Mesothelial cell of epicardium (in vitro differentiated cells): Measurements from ENCODE around the gene BLOC1S1. TPM values are rescaled to one million over a fixed set of nuclear protein-coding genes. Genes with fewer than 3 reads are reported as not detected.

Experiments
- DNase-seq, 2 experiments: peaks; one replicate each; pipeline ENCODE4 v3.0.0; 2021; ENCODE audit warnings: low spot score in 2 of 2; ENCODE audit not compliant: unreplicated experiment in 2 of 2
- H3K27ac Mint-ChIP-seq: 2 replicates; pipeline ENCODE4 v1.8.0; 2021; ENCODE audit warnings: mixed read lengths
- H3K27me3 Mint-ChIP-seq: 2 replicates; pipeline ENCODE4 v1.8.0; 2021; ENCODE audit warnings: low read depth, mixed read lengths
- H3K36me3 Mint-ChIP-seq: 2 replicates; pipeline ENCODE4 v1.8.0; 2021; ENCODE audit warnings: mixed read lengths
- H3K4me1 Mint-ChIP-seq: 2 replicates; pipeline ENCODE4 v1.8.0; 2021; ENCODE audit warnings: mixed read lengths
- H3K4me3 Mint-ChIP-seq: 2 replicates; pipeline ENCODE4 v1.8.0; 2021; ENCODE audit warnings: mild to moderate bottlenecking, moderate library complexity, mixed read lengths
- H3K9me3 Mint-ChIP-seq: 2 replicates; pipeline ENCODE4 v1.8.0; 2021; ENCODE audit warnings: mixed read lengths
- total RNA-seq: library from RNA; stranded (reverse); gene quantifications from 3 replicates; pipeline ENCODE4 v1.2.1, GENCODE V29; 2021
- TF ChIP-seq, protein P1 (sequence below): fragments of 200-600 bp; sonication (generic); IDR thresholded peaks from one replicate; pipeline ENCODE4 v1.5.0; 2021; ENCODE audit warnings: antibody characterized with exemption; ENCODE audit not compliant: unreplicated experiment

The BLOC1S1 gene
- total RNA-seq, 1 donor from 2014 or later, result 58.0 TPM

DNA sequence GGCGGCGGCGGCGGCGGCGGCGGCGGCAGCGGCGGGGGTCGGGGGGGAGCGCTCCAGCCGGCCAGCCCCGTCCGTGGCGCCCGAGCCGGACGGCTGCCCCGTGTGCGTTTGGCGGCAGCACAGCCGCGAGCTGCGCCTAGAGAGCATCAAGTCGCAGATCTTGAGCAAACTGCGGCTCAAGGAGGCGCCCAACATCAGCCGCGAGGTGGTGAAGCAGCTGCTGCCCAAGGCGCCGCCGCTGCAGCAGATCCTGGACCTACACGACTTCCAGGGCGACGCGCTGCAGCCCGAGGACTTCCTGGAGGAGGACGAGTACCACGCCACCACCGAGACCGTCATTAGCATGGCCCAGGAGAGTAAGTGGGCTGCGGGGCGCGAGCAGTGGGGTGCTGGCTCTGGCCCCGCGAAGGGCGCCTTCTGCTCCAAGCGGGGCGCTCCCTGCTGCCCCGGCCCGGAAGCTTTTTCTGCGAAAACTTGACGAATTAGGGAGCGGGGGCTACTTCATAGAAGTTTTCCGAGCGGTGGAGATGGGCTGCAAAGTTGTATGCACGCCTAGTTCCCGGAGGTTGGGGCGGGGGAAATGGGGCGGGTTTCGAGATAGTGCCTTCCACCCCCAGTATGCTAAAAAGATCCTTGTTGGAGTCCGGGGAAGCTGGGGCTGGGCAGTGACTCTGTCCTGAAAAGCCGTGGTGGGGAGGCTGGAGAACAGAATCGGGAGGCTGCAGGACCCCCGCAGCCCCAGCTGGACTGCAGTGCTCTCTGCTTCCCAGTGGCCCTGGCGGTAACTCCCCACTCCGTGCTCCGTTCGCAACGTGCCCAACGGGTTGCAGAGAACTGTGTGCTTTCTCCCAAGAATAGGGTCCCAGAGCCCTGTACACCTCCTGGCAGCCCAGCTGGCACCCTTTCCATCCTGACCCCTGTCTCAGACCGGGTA lies 27.8 kb downstream of the BLOC1S1 start:
- H3K36me3 Mint-ChIP-seq, result no peaks in the 10 kb centered on the region
- DNase-seq, result peak in 1 of 2 experiments; percentile 63
- H3K4me1 Mint-ChIP-seq, result peaks cover 40% of the 10 kb centered on the region
- TF ChIP-seq, protein P1, sequence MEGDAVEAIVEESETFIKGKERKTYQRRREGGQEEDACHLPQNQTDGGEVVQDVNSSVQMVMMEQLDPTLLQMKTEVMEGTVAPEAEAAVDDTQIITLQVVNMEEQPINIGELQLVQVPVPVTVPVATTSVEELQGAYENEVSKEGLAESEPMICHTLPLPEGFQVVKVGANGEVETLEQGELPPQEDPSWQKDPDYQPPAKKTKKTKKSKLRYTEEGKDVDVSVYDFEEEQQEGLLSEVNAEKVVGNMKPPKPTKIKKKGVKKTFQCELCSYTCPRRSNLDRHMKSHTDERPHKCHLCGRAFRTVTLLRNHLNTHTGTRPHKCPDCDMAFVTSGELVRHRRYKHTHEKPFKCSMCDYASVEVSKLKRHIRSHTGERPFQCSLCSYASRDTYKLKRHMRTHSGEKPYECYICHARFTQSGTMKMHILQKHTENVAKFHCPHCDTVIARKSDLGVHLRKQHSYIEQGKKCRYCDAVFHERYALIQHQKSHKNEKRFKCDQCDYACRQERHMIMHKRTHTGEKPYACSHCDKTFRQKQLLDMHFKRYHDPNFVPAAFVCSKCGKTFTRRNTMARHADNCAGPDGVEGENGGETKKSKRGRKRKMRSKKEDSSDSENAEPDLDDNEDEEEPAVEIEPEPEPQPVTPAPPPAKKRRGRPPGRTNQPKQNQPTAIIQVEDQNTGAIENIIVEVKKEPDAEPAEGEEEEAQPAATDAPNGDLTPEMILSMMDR, result no peak
- no peaks in the 10 kb centered on the region for H3K27me3 Mint-ChIP-seq
- H3K4me3 Mint-ChIP-seq, result peak overlapping the region; percentile 90
- no peaks in the 10 kb centered on the region for H3K9me3 Mint-ChIP-seq
- peak overlapping the region; percentile 57 for H3K27ac Mint-ChIP-seq

DNA sequence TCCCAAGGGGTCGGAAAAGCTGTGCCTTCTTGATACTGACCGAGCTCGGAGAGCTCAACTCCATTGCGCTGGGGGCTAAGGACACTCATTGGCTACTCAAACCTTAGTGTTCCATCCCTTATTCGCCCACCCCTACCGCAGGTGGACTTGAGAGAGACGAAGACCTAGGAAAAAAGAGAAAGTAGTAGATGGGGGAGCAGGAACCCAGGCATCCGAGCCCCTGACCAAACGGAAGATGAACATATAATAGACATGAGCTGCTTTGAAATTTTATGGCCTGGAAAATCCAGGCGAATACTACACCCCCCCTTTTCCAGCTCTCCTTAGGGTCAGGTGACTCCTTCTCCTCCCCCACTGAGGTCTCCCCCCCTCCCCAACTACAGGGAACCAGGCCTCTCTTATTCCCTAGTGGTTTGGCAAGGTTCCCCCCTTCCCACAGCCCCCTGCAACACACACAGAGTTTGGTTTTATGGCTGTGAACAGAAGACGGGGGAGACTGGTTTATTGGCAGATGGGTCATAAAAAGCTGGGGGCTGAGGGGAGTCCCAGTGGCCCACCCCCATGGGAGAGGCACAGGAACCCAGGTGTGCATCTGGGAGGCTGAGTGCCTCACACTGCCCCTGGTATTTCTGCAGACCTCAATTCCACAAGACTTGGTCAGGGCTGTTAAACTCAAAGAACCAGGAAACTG lies 28.6 kb downstream of the BLOC1S1 start:
- no peaks in the 10 kb centered on the region for H3K27me3 Mint-ChIP-seq
- TF ChIP-seq, protein P1, result no peak
- peaks cover 37% of the 10 kb centered on the region for H3K4me1 Mint-ChIP-seq
- peaks cover 4% of the 10 kb centered on the region for H3K36me3 Mint-ChIP-seq
- peak overlapping the region; percentile 90 for H3K4me3 Mint-ChIP-seq
- DNase-seq, result no peak
- no peaks in the 10 kb centered on the region for H3K9me3 Mint-ChIP-seq
- H3K27ac Mint-ChIP-seq, result peak overlapping the region; percentile 57

DNA sequence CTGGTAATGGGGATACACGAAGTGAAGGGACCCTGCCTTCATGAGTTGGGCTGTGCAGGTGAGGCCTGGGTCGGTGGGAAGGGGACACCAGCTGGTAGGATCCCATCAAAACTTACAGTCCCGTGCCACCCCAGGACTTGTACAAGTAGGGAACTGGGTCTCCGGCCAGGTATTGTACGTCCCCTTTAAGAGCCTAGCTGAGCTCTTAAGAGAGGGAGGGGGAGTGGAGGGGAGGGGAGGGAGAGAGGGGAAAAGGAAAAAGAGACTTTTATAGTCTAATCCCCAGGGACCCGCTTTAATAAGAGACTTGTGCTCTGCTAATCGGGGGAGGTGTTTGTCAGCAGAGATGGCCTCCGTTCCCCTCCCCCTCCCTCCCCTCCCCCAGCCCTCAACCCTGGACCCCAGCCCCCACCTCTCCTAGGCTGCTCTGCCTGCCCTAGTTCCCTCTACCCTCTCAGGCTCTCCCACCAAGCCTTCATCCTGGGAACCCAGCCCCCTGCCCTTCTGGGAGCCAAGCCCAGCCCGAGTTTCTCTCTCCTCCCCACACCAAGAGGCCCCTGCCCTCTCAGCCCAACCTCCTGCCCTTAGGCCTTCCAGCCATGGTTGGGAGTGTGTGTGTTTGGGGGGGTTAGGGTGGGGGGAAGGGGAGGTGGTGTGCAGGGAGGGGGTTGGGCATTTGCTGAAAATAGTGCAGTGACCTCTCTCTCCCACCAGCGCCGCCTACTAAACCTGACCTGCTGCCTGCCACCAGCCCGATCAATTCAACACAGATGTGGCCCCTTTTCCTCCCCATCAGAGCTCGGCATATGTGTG lies 29.7 kb downstream of the BLOC1S1 start:
- DNase-seq, result no peak
- H3K4me1 Mint-ChIP-seq, result peaks cover 37% of the 10 kb centered on the region

DNA sequence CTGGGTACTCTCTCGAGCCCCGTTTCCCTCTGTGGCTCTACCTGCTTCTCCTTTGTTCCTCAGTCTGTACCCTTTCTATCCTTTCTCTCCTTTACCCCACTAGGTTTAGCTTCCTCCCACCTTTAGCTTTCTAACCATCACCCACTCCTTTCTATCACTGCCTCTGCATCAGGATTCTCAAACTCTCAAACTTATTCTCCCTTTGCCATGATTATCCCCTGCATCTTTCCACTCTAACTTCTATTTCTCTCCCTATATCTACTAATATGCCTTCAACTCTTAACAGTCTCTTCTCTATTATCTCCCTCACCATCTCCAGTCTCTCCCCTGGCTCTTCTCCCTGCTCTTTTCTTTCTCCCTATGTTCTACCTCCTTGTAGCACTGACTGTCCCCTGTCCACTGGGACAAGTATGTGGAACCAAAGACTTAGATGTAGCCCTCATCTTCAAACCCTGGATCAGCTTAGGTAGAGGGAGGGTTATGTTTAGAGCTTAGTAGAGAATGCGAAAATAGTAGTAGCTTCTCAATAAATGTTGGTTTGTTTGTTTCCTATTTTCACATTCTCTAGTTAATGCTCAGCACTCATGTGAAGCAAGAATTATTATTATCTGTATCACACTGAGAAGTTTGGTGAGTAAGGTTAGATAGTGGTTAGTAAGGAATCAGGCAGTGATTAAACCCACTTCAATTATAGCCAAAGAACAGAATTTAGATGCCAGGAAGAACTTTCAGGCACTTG lies 30.5 kb downstream of the BLOC1S1 start:
- Mint-ChIP-seq H3K4me3 (peak overlapping the region; percentile 65), H3K36me3 (peaks cover 8% of the 10 kb centered on the region), H3K27ac (peak overlapping the region; percentile 51), H3K4me1 (peaks cover 37% of the 10 kb centered on the region), H3K9me3 (no peaks in the 10 kb centered on the region), H3K27me3 (no peaks in the 10 kb centered on the region)
- no peak for DNase-seq
- TF ChIP-seq, protein P1, result no peak

More for the DNA sequence above, 29.7 kb downstream of the BLOC1S1 start:
- Mint-ChIP-seq H3K36me3 (peaks cover 7% of the 10 kb centered on the region), H3K27me3 (no peaks in the 10 kb centered on the region), H3K9me3 (no peaks in the 10 kb centered on the region), H3K27ac (peak overlapping the region; percentile 57), H3K4me3 (peak overlapping the region; percentile 90)
- TF ChIP-seq, protein P1, result no peak

DNA sequence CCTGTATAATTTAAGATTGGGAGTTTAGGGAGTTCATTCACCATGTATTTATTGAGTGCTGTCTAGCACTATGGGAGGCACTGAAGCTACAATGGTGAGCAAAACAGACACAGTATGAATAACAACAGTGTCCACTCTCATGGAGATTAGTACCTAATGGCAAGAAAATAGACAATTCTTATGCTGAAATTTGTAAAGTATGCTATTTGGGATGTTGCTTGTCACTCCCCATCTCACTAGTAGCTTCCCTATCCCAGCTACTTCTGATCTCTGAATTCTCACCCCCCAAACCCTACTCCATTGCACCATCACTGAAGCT lies 31.0 kb downstream of the BLOC1S1 start:
- peaks cover 35% of the 10 kb centered on the region for H3K4me1 Mint-ChIP-seq
- H3K36me3 Mint-ChIP-seq, result peaks cover 9% of the 10 kb centered on the region
- no peak for DNase-seq
- TF ChIP-seq, protein P1, result no peak
- no peaks in the 10 kb centered on the region for H3K9me3 Mint-ChIP-seq
- no peak overlapping the region for H3K27ac Mint-ChIP-seq
- H3K4me3 Mint-ChIP-seq, result no peak overlapping the region
- no peaks in the 10 kb centered on the region for H3K27me3 Mint-ChIP-seq
